ENCODE data around the gene VPS50. TPM values are rescaled to one million over a fixed set of nuclear protein-coding genes. Genes with fewer than 3 reads are reported as not detected.
A peak's percentile ranks its signal among the peaks of the same experiment; 100 is the strongest.

The VPS50 gene
- total RNA-seq, 1 experiment from 2014 or later = 15.1 TPM

- BruUV-seq (replicated peaks) = TSS peak; percentile 59
- ChIA-PET CTCF (interaction anchor here (1.3 to 1.8 kb wide), 2 partner anchors 13 to 54 kb away, joined by 5 read pairs; no protein-coding TSS in a partner anchor), RAD21 (ENCODE audit: low non-redundant PET in 1 of 2, low total read pairs in 2 of 2, uncharacterized antibody in 2 of 2, unreplicated experiment in 2 of 2) (no interaction called here), POLR2A (no interaction called here)
- DNase-seq (ENCODE audit: low read depth, low spot score) (no peak), ATAC-seq (peak; percentile 12)
- TF ChIP-seq SRF (IDR thresholded peaks at IDR 0.05; ENCODE audit: low read depth) = no peak
- no peak for TF ChIP-seq ZFX (IDR thresholded peaks at IDR 0.05)
- no peak for TF ChIP-seq CEBPB (IDR thresholded peaks at IDR 0.05; ENCODE audit: low read depth)
- no peaks in the 10 kb centered on the region; the same call in 1 of the 2 replicates for H3K79me2 ChIP-seq (ENCODE audit: insufficient read depth, low read length)
- H3K4me1 ChIP-seq (ENCODE audit: control insufficient read depth in 1 of 2, insufficient read depth in 2 of 2, low read length in 2 of 2) = peaks cover 4 to 15% of the 10 kb centered on the region in 2 experiments; a peak in 3 of 4 replicates
- no peaks in the 10 kb centered on the region for H4K20me1 ChIP-seq (ENCODE audit: insufficient read depth)
- peak overlapping the region; percentile 55 for H2AFZ ChIP-seq (ENCODE audit: low read depth, low read length, poor library complexity, severe bottlenecking)
- no peaks in the 10 kb centered on the region for H3K9me2 ChIP-seq (ENCODE audit: insufficient read depth)
- H3K27ac ChIP-seq (ENCODE audit: low read depth, low read length) = no peak overlapping the region
- H3K36me3 ChIP-seq (ENCODE audit: control insufficient read depth in 1 of 2, insufficient read depth in 2 of 2, low read length in 2 of 2) = no peaks in the 10 kb centered on the region
- H3K4me3 ChIP-seq (replicated peaks in 1 of 2; ENCODE audit: low read depth in 1 of 2, low read length in 2 of 2) = peak overlapping the region; percentile 88 to 90
- H3K9me3 ChIP-seq (ENCODE audit: control insufficient read depth in 1 of 2, insufficient read depth in 1 of 2, low read depth in 1 of 2, low read length in 2 of 2) = no peaks in the 10 kb centered on the region
- peak overlapping the region; percentile 48 for H3K9ac ChIP-seq (ENCODE audit: low read length)
- intact Hi-C loops (cut with micrococcal nuclease) = loop anchor here (5.0 kb wide), 1 partner anchor 705 kb away; the partner anchor contains the start of genes PEX1 and RBM48
- no peaks in the 10 kb centered on the region for H3K27me3 ChIP-seq (ENCODE audit: insufficient read depth, low read length)
- H3K4me2 ChIP-seq (ENCODE audit: low read length) = peak overlapping the region; percentile 87
Observed at GRCh38 chr7:93232673-93233018, 480 bp downstream of the VPS50 start.

GRCh38 chr7:93235541-93235940 lies 3.4 kb downstream of the VPS50 start:
- POLR2A ChIA-PET = no interaction called here
- peaks cover 4 to 15% of the 10 kb centered on the region in 2 experiments; a peak in 3 of 4 replicates for H3K4me1 ChIP-seq (ENCODE audit: control insufficient read depth in 1 of 2, insufficient read depth in 2 of 2, low read length in 2 of 2)
- BruUV-seq (replicated peaks) = no TSS peak
- H3K27ac ChIP-seq (ENCODE audit: low read depth, low read length) = no peak overlapping the region
- no peaks in the 10 kb centered on the region for H4K20me1 ChIP-seq (ENCODE audit: insufficient read depth)
- H3K4me2 ChIP-seq (ENCODE audit: low read length) = no peak overlapping the region
- no peak overlapping the region for H3K9ac ChIP-seq (ENCODE audit: low read length)
- intact Hi-C loops (cut with micrococcal nuclease) = no loop called here
- H3K9me3 ChIP-seq (ENCODE audit: control insufficient read depth in 1 of 2, insufficient read depth in 1 of 2, low read depth in 1 of 2, low read length in 2 of 2) = no peaks in the 10 kb centered on the region
- CTCF ChIA-PET = no interaction called here
- ATAC-seq (no peak), DNase-seq (ENCODE audit: low read depth, low spot score) (no peak)
- H2AFZ ChIP-seq (ENCODE audit: low read depth, low read length, poor library complexity, severe bottlenecking) = no peak overlapping the region
- RAD21 ChIA-PET (ENCODE audit: low non-redundant PET in 1 of 2, low total read pairs in 2 of 2, uncharacterized antibody in 2 of 2, unreplicated experiment in 2 of 2) = no interaction called here
- H3K36me3 ChIP-seq (ENCODE audit: control insufficient read depth in 1 of 2, insufficient read depth in 2 of 2, low read length in 2 of 2) = no peaks in the 10 kb centered on the region
- H3K9me2 ChIP-seq (ENCODE audit: insufficient read depth) = no peaks in the 10 kb centered on the region
- H3K79me2 ChIP-seq (ENCODE audit: insufficient read depth, low read length) = no peaks in the 10 kb centered on the region; the same call in 1 of the 2 replicates
- no peak overlapping the region for H3K4me3 ChIP-seq (replicated peaks in 1 of 2; ENCODE audit: low read depth in 1 of 2, low read length in 2 of 2)
- TF ChIP-seq RAD21 (IDR thresholded peaks at IDR 0.05; ENCODE audit: low read depth) (no peak), POLR2AphosphoS5 (IDR thresholded peaks at IDR 0.05; ENCODE audit: low read depth, low read length) (no peak), SRF (IDR thresholded peaks at IDR 0.05; ENCODE audit: low read depth) (no peak), REST (IDR thresholded peaks at IDR 0.05; ENCODE audit: low read depth) (no peak), MAX (IDR thresholded peaks at IDR 0.05) (no peak), EGR1 (IDR thresholded peaks at IDR 0.05; ENCODE audit: low read depth) (no peak), CTCF (IDR thresholded peaks at IDR 0.05 in 2 of 3, conservative IDR thresholded peaks at IDR 0.05 in 1 of 3; ENCODE audit: borderline replicate concordance in 1 of 3, insufficient read depth in 1 of 3, low read depth in 2 of 3, low read length in 2 of 3) (no peak), FOSL1 (IDR thresholded peaks at IDR 0.05; ENCODE audit: low read depth) (no peak), POLR2A (IDR thresholded peaks at IDR 0.05; ENCODE audit: borderline replicate concordance, extremely low read depth, insufficient read depth, insufficient read length) (no peak)
- H3K27me3 ChIP-seq (ENCODE audit: insufficient read depth, low read length) = no peaks in the 10 kb centered on the region
